ENCODE data around the gene TARS3.
A peak's percentile ranks its signal among the peaks of the same experiment; 100 is the strongest.

TARS3 gene

DNA sequence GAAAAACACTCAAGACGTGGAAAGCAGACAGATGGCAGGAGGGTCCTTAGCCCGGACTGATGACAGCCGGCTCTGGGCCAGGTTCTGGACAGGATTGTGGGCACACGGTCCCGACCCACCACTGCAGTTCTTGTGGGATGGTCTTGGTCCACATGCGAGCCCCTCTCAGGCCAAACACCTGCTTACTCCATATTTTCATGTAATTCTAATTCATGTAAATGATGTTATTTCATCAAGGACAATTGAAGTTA lies 104.7 kb downstream of the TARS3 start:
- DNase-seq = no peak

- DNase-seq = no peak
Observed at GRCh38 chr15:101618851-101619614, 105.2 kb downstream of the TARS3 start.

DNA sequence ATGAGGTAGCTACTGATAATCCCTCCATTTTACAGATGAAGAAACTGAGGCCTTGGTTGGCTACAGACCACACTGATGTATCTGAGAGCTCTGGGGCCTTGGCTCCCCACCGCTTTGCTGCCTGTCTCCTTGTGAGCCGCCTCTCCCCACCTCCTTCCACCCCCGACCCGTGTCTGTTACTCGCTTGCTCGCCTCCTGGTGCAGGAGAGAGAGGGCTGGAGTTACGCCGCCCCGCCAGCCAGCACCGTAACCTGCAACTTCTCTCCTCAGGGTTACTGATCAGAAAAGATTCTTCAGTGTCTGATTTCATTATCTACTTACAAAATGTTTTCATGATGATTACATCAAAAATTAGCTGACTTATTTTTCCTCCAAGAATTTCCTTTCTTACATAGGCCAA lies 106.2 kb downstream of the TARS3 start:
- no peak for DNase-seq

GRCh38 chr15:101617390-101617965 lies 106.8 kb downstream of the TARS3 start:
- no peak for DNase-seq

DNA sequence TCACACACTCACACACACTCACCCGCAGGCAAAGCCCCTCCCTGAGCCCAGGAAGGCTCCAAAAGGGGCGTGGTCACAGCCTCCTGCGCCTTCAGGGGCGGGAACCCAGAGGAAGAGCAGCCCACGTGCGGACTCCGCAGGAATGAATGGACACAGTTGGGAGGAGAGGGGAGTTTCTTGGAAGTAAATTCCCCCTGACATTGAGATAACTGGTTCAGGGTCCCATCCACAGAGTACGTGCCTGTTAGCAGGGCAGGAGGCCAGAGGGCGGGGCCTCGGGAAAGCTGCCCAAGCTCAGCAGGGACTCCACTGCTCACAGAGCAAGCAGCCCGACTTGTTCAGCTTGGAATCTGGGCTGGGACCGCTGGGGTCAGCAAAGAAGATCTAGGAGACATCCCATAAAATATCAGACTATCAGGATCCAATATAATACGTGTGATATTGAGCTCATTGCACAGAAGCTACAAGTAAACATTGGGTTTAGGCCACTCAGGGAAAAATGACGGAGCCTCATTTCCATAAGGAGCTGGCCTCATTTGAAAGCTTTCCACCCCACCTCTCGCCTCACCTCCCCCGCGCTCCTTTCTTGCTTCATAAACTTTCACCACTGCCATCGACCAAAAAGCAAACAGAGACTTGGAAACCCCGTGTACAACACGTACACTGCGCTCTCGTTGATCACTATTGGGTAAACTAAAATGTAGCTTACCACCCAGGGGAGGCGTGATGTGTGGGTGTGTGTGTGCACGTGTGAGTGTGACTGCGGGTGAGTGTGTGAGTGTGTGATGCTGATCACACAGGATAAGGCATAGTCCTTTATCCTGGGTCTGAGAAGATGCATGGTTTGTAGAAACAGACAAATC lies 108.1 kb downstream of the TARS3 start:
- no peak for DNase-seq

- no peak for DNase-seq
Observed at GRCh38 chr15:101615414-101615985, 108.8 kb downstream of the TARS3 start.

- no peak for DNase-seq
Observed at GRCh38 chr15:101614761-101615160, 109.5 kb downstream of the TARS3 start.

DNA sequence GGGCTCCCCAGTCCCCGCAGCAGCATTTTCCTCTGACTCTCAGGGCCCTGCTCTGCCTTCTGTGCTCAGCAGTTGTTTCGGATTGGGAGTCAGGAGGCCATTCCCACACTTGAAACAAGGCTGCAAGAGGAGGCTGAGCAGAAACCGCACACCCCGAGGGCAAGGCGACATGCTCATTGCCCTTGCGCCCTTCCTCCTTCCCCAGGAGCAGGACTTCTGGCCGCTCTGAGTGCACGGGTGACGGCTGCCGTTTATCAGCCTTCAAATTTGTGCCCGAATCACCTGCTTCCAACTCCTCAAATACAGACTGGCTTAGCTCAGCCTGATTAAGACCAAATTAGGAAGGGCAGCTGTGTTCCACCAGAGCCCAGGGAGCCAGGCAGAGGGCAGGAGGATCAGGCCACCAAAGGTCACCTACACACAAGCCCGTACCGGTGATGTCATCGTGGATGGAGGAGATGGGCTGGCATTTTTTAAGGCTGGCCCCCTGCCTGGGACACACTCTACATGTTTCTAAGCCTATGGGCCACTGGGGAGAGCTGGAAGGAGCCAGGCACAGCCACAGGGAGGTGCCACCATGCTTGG lies 110.2 kb downstream of the TARS3 start:
- DNase-seq = no peak

DNA sequence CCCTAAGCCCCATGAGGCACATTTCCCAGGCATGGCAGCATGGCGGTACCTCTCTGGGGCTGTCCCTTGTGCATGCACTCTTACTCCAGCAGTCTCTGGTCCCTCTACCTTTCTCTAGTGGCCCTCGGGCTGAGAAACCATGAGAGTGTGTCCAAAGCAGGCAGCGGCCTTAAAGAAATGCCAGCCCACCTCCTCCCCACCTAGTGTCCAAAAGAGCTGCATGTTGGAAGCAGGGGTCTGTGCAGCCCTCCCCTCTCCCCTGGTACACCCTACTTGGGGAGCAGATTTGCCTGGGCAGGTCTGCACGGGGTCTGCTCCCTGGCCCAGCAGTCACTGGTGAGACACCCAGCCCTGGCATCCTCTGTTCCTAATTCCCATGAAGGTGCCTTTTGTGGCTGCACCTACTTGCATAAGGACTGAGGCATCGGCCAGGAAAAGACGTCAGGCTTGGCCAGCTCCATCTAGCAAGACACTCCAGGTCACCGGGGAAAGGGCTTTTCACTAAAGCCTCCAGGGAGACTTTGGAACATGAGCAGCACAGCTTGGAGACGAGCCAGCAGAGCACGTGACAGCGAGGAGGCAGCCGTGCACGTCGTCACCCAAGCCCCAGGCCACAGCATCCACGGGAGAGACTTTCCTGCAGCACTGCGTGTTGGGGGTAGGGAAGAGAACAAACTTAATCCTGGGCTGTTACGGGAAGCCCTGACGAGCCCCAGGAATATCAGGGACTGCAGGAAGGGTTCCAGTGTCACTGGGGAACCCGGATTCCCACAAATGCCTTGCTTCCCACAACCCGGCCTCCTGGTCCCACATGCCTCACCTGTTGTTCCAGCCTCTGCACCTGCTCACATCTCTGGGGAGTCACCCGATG lies 110.9 kb downstream of the TARS3 start:
- DNase-seq = peak; percentile 56

- no peak for DNase-seq
Observed at GRCh38 chr15:101612676-101613075, 111.6 kb downstream of the TARS3 start.

- no peak for DNase-seq
Observed at GRCh38 chr15:101611580-101612299, 112.5 kb downstream of the TARS3 start.

DNA sequence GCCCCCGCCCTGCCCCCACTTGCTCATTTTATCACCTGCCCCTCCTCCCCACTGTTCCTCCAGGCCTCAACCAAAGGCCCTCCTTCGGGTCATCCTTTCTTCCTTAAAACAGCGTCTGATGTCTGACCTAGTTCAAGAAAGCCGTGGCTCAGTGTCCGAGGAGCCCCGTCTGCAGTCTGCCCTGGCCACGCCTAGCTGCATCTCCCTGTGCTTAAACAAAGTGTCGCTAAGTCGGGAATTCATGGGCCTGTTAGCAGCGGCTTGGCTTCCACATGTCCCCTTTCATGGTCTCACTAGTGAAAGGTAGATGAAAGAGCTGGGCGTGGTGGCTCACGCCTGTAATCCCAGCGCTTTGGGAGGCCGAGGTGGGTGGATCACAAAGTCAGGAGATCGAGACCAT lies 113.3 kb downstream of the TARS3 start:
- no peak for DNase-seq

DNA sequence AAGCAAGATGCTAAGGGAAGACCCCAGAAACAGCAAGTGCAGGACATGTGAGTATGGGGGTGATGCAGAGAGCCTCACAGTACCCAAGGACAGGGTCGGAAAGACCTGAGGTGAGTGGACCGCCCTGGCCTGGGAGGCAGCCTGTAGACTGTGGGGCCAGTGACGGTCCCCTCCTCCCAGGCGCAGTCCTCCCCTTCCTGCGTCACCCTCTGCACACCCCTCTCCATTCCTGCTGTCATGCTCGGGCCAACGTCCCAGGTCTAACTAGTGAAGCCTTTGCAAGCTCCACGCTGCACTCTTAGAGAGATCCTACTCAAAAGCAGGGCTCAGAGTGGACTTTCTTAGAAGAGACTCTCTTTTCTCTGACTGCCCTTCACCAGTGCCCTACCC lies 113.7 kb downstream of the TARS3 start:
- DNase-seq = no peak

GRCh38 chr15:101609742-101610610 lies 114.3 kb downstream of the TARS3 start:
- no peak for DNase-seq

DNA sequence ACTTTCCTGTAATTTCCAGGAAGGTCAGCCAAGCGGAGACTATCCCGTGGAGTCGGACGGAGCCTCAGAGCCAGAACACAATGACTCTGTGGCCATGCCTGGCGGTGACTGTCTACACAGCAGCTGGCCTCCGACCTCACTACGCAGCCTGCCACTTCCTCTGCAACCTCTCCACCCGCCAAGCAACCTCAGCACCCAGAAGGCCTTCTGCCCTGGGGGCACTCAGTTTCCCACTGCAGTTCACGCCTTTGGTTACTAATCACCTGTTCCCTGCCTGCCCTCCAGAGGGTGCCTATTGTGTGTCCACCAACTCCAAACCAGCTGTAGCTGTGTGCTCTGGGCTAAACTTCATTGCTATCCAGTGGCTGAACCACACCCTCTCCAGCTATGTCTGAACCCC lies 116.1 kb downstream of the TARS3 start:
- DNase-seq = peak; percentile 35

DNA sequence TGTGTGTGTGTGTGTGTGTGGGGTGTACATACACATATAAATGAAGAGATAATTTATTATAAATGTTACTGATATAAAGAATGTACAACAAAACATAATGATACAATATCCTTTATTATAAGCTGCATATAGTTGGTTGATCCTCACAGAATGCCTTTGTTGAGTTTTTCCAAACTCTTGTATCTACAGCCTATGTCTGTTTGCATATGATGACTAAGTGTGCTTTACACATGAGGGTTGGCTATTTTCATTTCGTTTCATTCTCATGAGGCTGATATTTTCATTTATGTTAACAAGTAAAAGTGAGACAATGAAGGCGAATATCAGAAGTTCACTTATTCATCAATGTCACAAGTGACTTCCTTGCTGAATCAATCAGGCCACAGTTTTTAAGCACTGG lies 117.2 kb downstream of the TARS3 start:
- no peak for DNase-seq

- DNase-seq = no peak
Observed at GRCh38 chr15:101604124-101604874, 120.0 kb downstream of the TARS3 start.
